Esophagus muscularis mucosa (tissue), 4 donors: Measurements from ENCODE around the gene REG3A. TPM values are rescaled to one million over a fixed set of nuclear protein-coding genes. Genes with fewer than 3 reads are reported as not detected.

Source experiments
- DNase-seq: peaks from one replicate; pipeline ENCODE4 v3.0.0-alpha.2; 2017; ENCODE audit errors: extremely low spot score
- H3K27ac ChIP-seq, 4 donors: fragments of 200-600 bp; sonication (generic); replicated peaks in 1 of 4; 1 replicate in 3 of 4; 2 replicates in 1 of 4; pipeline ENCODE4 v1.5.1; 2016 to 2019; ENCODE audit warnings: mild to moderate bottlenecking in 1 of 4
- H3K27me3 ChIP-seq, 4 donors: fragments of 200-600 bp; sonication (generic); one replicate each; pipeline versions ENCODE4 v1.5.1 to v1.6.0; 2016 to 2019
- H3K36me3 ChIP-seq, 4 donors: fragments of 200-600 bp; sonication (generic); one replicate each; pipeline ENCODE4 v1.5.1; 2016 to 2019
- H3K4me1 ChIP-seq, 4 donors: fragments of 200-600 bp; sonication (generic); one replicate each; pipeline ENCODE4 v1.5.1; 2016 to 2019
- H3K4me3 ChIP-seq, 4 donors: fragments of 200-600 bp; sonication (generic); 1 replicate in 2 of 4; 2 replicates in 2 of 4; pipeline ENCODE4 v1.5.1; 2016 to 2019; ENCODE audit warnings: mild to moderate bottlenecking in 4 of 4, moderate library complexity in 1 of 4
- H3K9me3 ChIP-seq, 4 donors: fragments of 200-600 bp; sonication (generic); 1 replicate in 3 of 4; 2 replicates in 1 of 4; pipeline ENCODE4 v1.5.1; 2016 to 2019
- EP300 ChIP-seq: sonication (generic); formaldehyde crosslinking; IDR thresholded peaks from one replicate; pipeline ENCODE4 v1.6.1; 2017; ENCODE audit warnings: antibody characterized with exemption
- POLR2A ChIP-seq: fragments of 450-650 bp; IDR thresholded peaks from one replicate; pipeline ENCODE4 v1.6.1; 2017; ENCODE audit warnings: antibody characterized with exemption, moderate library complexity, mild to moderate bottlenecking, low read depth
- POLR2AphosphoS5 ChIP-seq, 2 donors: sonication (generic); formaldehyde crosslinking; IDR thresholded peaks; one replicate each; pipeline ENCODE4 v1.6.1; 2017; ENCODE audit warnings: antibody characterized with exemption in 2 of 2
- WGBS: methylation state at CpG from one replicate; pipeline ENCODE4 v1.1.5; 2018; 5-methylcytosine and 5-hydroxymethylcytosine counted together
- intact Hi-C: fragments of 100-400 bp; cut with DNase I; formaldehyde crosslinking; loops from one replicate; pipeline ENCODE4 v1.15.1; 2023
- total RNA-seq, 4 donors: library from RNA; depleted of rRNA; stranded (reverse); fragments of >200 nt; gene quantifications; one replicate each; pipeline versions ENCODE4 v1.1.0 to v1.2.1, GENCODE V29; 2016
- TF ChIP-seq, protein P1 (sequence below), 3 experiments: fragments of 200-600 bp in 2 of 3; fragments of 450-650 bp in 1 of 3; sonication (generic) in 2 of 3; IDR thresholded peaks; one replicate each; pipeline ENCODE4 v1.5.1; 2017 to 2019; ENCODE audit warnings: antibody characterized with exemption in 3 of 3, mild to moderate bottlenecking in 2 of 3, moderate library complexity in 1 of 3

Gene REG3A
- total RNA-seq, 4 donors from 2014 or later, result not detected

DNA sequence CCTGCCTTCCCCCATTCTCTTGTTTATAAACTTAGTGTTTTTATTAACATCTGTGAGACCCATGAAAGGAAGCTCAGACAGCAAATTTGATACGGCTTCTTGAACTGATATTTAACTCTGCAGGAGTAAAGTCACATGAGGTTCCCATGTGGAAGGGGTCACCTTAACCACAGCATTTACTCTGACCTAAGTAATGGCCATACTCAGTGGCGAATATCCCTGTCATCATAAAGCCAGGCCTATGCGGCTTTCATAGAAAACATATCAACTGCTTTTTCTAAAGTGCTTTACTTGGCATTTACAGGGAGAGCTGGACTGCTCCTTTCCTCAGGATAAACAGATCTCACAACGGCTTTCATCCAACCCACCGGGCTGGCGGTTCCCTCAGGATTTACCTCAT is 30.3 kb downstream of the REG3A start:
- no peak overlapping the region for H3K4me3 ChIP-seq
- 76% methylated on average over 6 of the region's 6 CpGs for WGBS

DNA sequence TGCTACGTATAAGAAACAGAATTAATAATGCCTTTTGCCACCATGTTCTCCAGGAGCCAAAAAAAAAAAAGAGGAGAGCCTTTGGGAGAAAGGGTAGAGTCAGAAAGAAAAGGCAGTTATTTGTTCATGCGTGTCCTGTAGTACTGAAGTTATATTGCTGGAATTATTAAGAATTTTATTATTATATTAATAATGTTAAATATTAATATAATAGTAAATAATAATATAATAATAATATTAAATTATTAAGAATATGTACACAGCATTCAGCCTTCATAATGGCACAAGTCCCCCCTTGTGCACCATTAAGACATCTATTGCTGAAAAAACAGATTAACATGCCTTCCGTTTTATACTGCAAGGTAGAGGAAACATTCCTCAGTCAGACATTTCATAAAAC is 31.1 kb downstream of the REG3A start:
- 83% methylated on average over 3 of the region's 3 CpGs for WGBS

More for the DNA sequence above, 30.3 kb downstream of the REG3A start:
- no peaks in the 10 kb centered on the region for H3K27me3 ChIP-seq
- DNase-seq, result no peak
- H3K9me3 ChIP-seq, result no peaks in the 10 kb centered on the region
- H3K36me3 ChIP-seq, result no peaks in the 10 kb centered on the region
- intact Hi-C loops, result no loop called here
- no peak for TF ChIP-seq EP300
- no peak for TF ChIP-seq POLR2A
- TF ChIP-seq, protein P1, sequence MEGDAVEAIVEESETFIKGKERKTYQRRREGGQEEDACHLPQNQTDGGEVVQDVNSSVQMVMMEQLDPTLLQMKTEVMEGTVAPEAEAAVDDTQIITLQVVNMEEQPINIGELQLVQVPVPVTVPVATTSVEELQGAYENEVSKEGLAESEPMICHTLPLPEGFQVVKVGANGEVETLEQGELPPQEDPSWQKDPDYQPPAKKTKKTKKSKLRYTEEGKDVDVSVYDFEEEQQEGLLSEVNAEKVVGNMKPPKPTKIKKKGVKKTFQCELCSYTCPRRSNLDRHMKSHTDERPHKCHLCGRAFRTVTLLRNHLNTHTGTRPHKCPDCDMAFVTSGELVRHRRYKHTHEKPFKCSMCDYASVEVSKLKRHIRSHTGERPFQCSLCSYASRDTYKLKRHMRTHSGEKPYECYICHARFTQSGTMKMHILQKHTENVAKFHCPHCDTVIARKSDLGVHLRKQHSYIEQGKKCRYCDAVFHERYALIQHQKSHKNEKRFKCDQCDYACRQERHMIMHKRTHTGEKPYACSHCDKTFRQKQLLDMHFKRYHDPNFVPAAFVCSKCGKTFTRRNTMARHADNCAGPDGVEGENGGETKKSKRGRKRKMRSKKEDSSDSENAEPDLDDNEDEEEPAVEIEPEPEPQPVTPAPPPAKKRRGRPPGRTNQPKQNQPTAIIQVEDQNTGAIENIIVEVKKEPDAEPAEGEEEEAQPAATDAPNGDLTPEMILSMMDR (IDR thresholded peaks at IDR 0.05), result no peak
- TF ChIP-seq POLR2AphosphoS5 (IDR thresholded peaks at IDR 0.05), result no peak
- H3K27ac ChIP-seq, result no peak overlapping the region
- H3K4me1 ChIP-seq, result no peaks in the 10 kb centered on the region

DNA sequence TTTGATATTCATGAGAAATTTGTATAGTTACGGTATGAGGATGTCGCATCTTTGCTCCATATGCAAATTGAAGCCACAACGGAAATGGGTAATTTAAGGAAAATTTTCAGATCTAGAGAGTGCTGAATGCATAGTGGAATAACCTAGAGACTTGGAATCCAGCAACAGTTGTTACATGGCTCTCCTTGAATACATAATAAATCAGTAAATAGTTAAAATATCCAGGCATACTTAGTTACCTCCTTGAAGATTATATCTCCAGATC is 33.9 kb downstream of the REG3A start:
- Histone ChIP-seq H3K4me1 (no peaks in the 10 kb centered on the region), H3K9me3 (no peaks in the 10 kb centered on the region), H3K27me3 (no peaks in the 10 kb centered on the region), H3K4me3 (no peak overlapping the region), H3K36me3 (no peaks in the 10 kb centered on the region), H3K27ac (no peak overlapping the region)
- WGBS, result 93% methylated on average over 3 of the region's 3 CpGs
- TF ChIP-seq POLR2AphosphoS5 (IDR thresholded peaks at IDR 0.05) (no peak), EP300 (no peak), POLR2A (no peak)
- TF ChIP-seq, protein P1 (IDR thresholded peaks at IDR 0.05), result no peak
- intact Hi-C loops, result no loop called here
- no peak for DNase-seq

More for the DNA sequence above, 31.1 kb downstream of the REG3A start:
- intact Hi-C loops, result no loop called here
- Histone ChIP-seq H3K4me3 (no peak overlapping the region), H3K4me1 (no peaks in the 10 kb centered on the region), H3K27ac (no peak overlapping the region), H3K9me3 (no peaks in the 10 kb centered on the region), H3K36me3 (no peaks in the 10 kb centered on the region), H3K27me3 (no peaks in the 10 kb centered on the region)
- TF ChIP-seq EP300, result no peak
- TF ChIP-seq POLR2A, result no peak
- TF ChIP-seq POLR2AphosphoS5 (IDR thresholded peaks at IDR 0.05), result no peak
- TF ChIP-seq, protein P1 (IDR thresholded peaks at IDR 0.05), result no peak
- no peak for DNase-seq

DNA sequence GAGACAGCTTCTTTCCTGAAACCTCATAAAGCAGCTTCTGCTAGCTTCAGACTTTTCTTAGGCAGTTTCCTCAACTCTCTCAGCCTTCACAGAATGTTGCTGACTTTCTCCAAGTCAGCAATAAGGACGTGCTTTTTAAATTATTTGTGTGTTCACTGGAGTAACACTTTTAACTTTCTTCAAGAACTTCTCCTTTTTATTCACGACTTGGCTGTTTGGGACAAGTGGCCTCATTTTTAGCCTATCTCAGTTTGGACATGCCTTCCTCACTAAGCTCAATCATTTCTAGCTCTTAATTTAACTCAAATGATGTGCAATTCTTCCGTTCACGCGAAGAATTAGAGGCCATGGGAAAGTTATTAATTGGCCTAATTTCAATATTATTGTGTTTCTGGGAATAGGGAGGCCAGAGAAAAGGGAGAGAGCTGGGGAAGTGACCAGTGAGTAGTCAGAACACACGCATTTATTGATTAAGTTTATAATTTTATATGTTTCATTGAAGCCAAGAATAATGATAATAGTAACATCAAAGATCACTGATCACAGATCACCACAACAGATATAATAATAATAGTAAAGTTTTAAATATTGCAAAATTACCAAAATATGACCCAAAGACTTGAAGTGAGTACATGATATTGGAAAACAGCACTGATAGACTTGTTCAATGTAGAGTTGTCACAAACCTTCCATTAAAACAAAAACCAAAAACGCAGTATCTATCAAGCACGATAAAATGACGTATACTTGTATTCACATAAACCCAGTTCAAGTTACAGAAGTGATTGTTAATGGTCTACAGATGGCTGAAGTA is 34.4 kb downstream of the REG3A start:
- Histone ChIP-seq H3K27me3 (no peaks in the 10 kb centered on the region), H3K4me3 (no peak overlapping the region), H3K4me1 (no peaks in the 10 kb centered on the region), H3K36me3 (no peaks in the 10 kb centered on the region), H3K9me3 (no peaks in the 10 kb centered on the region), H3K27ac (no peak overlapping the region)
- no peak for DNase-seq
- WGBS, result 78% methylated on average over 9 of the region's 9 CpGs
- TF ChIP-seq POLR2A (no peak), POLR2AphosphoS5 (IDR thresholded peaks at IDR 0.05) (no peak), EP300 (no peak)
- TF ChIP-seq, protein P1 (IDR thresholded peaks at IDR 0.05), result no peak
- intact Hi-C loops, result no loop called here

DNA sequence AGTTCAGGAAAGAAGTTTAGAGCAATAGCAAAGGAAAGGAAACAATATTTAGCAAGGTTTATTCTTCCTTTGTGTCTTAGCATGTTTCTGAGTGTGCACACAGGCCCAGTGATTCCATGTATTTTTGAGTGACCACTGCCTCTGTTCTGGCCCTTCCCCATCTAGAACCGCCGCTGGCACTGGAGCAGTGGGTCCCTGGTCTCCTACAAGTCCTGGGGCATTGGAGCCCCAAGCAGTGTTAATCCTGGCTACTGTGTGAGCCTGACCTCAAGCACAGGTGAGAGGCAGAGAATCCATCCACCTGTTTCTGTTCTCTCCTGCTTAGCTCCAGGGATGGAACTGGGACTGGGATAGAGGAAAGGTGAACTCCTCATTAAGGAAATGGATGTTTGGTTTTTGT is 36.9 kb downstream of the REG3A start:
- TF ChIP-seq, protein P1 (IDR thresholded peaks at IDR 0.05), result no peak
- TF ChIP-seq EP300 (no peak), POLR2A (no peak), POLR2AphosphoS5 (IDR thresholded peaks at IDR 0.05) (no peak)
- no peaks in the 10 kb centered on the region for H3K36me3 ChIP-seq
- 81% methylated on average over 2 of the region's 2 CpGs for WGBS
- H3K27ac ChIP-seq, result no peak overlapping the region
- H3K4me3 ChIP-seq, result no peak overlapping the region
- intact Hi-C loops, result no loop called here
- no peak for DNase-seq
- no peaks in the 10 kb centered on the region for H3K27me3 ChIP-seq
- H3K4me1 ChIP-seq, result no peaks in the 10 kb centered on the region
- no peaks in the 10 kb centered on the region for H3K9me3 ChIP-seq
